Chondrocyte (in vitro differentiated cells): ENCODE results near the gene TMC2. TPM values are rescaled to one million over a fixed set of nuclear protein-coding genes. Genes with fewer than 3 reads are reported as not detected.

ENCODE experiments used
- DNase-seq: peaks from one replicate; pipeline ENCODE4 v3.0.0; 2021; ENCODE audit warnings: mixed read lengths, low spot score
- H3K27ac Mint-ChIP-seq: one replicate; pipeline ENCODE4 v1.8.0; 2021; ENCODE audit warnings: mild to moderate bottlenecking, moderate library complexity, mixed read lengths; ENCODE audit not compliant: unreplicated experiment
- H3K27me3 Mint-ChIP-seq: 2 replicates; pipeline ENCODE4 v1.8.0; 2021; ENCODE audit warnings: low read depth, mixed read lengths
- H3K36me3 Mint-ChIP-seq: 2 replicates; pipeline ENCODE4 v1.8.0; 2021; ENCODE audit warnings: low read depth, mixed read lengths
- H3K4me1 Mint-ChIP-seq: 2 replicates; pipeline ENCODE4 v1.8.0; 2021; ENCODE audit warnings: low read depth, mild to moderate bottlenecking, mixed read lengths
- H3K4me3 Mint-ChIP-seq: one replicate; pipeline ENCODE4 v1.8.0; 2021; ENCODE audit warnings: mild to moderate bottlenecking, moderate library complexity, mixed read lengths; ENCODE audit not compliant: unreplicated experiment
- H3K9me3 Mint-ChIP-seq: 2 replicates; pipeline ENCODE4 v1.8.0; 2021; ENCODE audit warnings: low read depth, mixed read lengths
- CTCF ChIP-seq: fragments of 200-600 bp; sonication (generic); IDR thresholded peaks from 2 replicates; pipeline ENCODE4 v1.5.0; 2021; ENCODE audit warnings: antibody characterized with exemption, mild to moderate bottlenecking, moderate library complexity
- total RNA-seq: library from RNA; stranded (reverse); gene quantifications from 3 replicates; pipeline ENCODE4 v1.2.1, GENCODE V29; 2021

Gene TMC2
- total RNA-seq, 1 donor from 2014 or later = not detected

- no peak for TF ChIP-seq CTCF
- Mint-ChIP-seq H3K27ac (no peak overlapping the region), H3K4me3 (no peak overlapping the region), H3K9me3 (no peaks in the 10 kb centered on the region), H3K4me1 (peaks cover 4% of the 10 kb centered on the region), H3K36me3 (no peaks in the 10 kb centered on the region), H3K27me3 (peaks cover 40% of the 10 kb centered on the region)
- no peak for DNase-seq
Observed at GRCh38 chr20:2533118-2533517, 3.3 kb upstream of the TMC2 start.

- TF ChIP-seq CTCF = no peak
- H3K9me3 Mint-ChIP-seq = no peaks in the 10 kb centered on the region
- H3K4me3 Mint-ChIP-seq = no peak overlapping the region
- no peak overlapping the region for H3K27ac Mint-ChIP-seq
- H3K4me1 Mint-ChIP-seq = peaks cover 4% of the 10 kb centered on the region
- H3K36me3 Mint-ChIP-seq = no peaks in the 10 kb centered on the region
- DNase-seq = no peak
- H3K27me3 Mint-ChIP-seq = peaks cover 47% of the 10 kb centered on the region
Observed at GRCh38 chr20:2535711-2536559, 438 bp upstream of the TMC2 start.

- no peak for DNase-seq
- no peaks in the 10 kb centered on the region for H3K36me3 Mint-ChIP-seq
- TF ChIP-seq CTCF = no peak
- peaks cover 4% of the 10 kb centered on the region for H3K4me1 Mint-ChIP-seq
- H3K27ac Mint-ChIP-seq = no peak overlapping the region
- no peak overlapping the region for H3K4me3 Mint-ChIP-seq
- H3K9me3 Mint-ChIP-seq = no peaks in the 10 kb centered on the region
- peaks cover 52% of the 10 kb centered on the region for H3K27me3 Mint-ChIP-seq
Observed at GRCh38 chr20:2537101-2537500, 728 bp downstream of the TMC2 start.

- no peaks in the 10 kb centered on the region for H3K36me3 Mint-ChIP-seq
Observed at GRCh38 chr20:2538356-2538755, 2.0 kb downstream of the TMC2 start.

More at GRCh38 chr20:2538356-2538755, 2.0 kb downstream of the TMC2 start:
- H3K9me3 Mint-ChIP-seq = no peaks in the 10 kb centered on the region
- peaks cover 58% of the 10 kb centered on the region for H3K27me3 Mint-ChIP-seq
- TF ChIP-seq CTCF = no peak
- no peak overlapping the region for H3K4me3 Mint-ChIP-seq
- no peak overlapping the region for H3K27ac Mint-ChIP-seq
- DNase-seq = no peak
- peaks cover 4% of the 10 kb centered on the region for H3K4me1 Mint-ChIP-seq
